GM23338 (cell line): ENCODE measurements around the gene LPIN1. TPM values are rescaled to one million over a fixed set of nuclear protein-coding genes. Genes with fewer than 3 reads are reported as not detected.

Experiments used
- ATAC-seq: fragments of 200-7000 bp; cut with Tn5 transposase; 3 replicates; pipeline ENCODE4 v1.9.1; 2020
- DNase-seq: peaks from one replicate; pipeline ENCODE4 v3.0.0-alpha.2; 2015; ENCODE audit warnings: low spot score
- H2AFZ ChIP-seq: fragments of 200-600 bp; sonication (generic); 2 replicates; pipeline ENCODE4 v1.8.0; 2016; ENCODE audit warnings: antibody characterized with exemption, mild to moderate bottlenecking, moderate library complexity
- H3F3A ChIP-seq: fragments of 200-600 bp; sonication (generic); replicated peaks from 2 replicates; pipeline ENCODE4 v1.8.0; 2017; ENCODE audit warnings: antibody characterized with exemption, mixed run types, low read depth
- H3K27ac ChIP-seq: fragments of 200-600 bp; sonication (generic); 2 replicates; pipeline ENCODE4 v1.6.1; 2016; ENCODE audit warnings: low read depth
- H3K27me3 ChIP-seq: fragments of 200-600 bp; sonication (generic); 2 replicates; pipeline ENCODE4 v1.8.0; 2016; ENCODE audit warnings: mild to moderate bottlenecking, mixed run types, moderate library complexity; ENCODE audit not compliant: insufficient read depth
- H3K36me3 ChIP-seq: fragments of 200-600 bp; sonication (generic); 2 replicates; pipeline ENCODE4 v1.8.0; 2016; ENCODE audit warnings: mild to moderate bottlenecking; ENCODE audit not compliant: insufficient read depth
- H3K4me1 ChIP-seq: fragments of 200-600 bp; sonication (generic); 2 replicates; pipeline ENCODE4 v1.8.0; 2016; ENCODE audit warnings: mild to moderate bottlenecking, moderate library complexity; ENCODE audit not compliant: insufficient read depth
- H3K4me2 ChIP-seq: fragments of 200-600 bp; sonication (generic); 2 replicates; pipeline ENCODE4 v1.7.1; 2017; ENCODE audit warnings: mixed run types
- H3K4me3 ChIP-seq: fragments of 200-600 bp; sonication (generic); 2 replicates; pipeline ENCODE4 v1.6.1; 2016; ENCODE audit warnings: mixed run types
- H3K79me2 ChIP-seq: fragments of 200-600 bp; sonication (generic); replicated peaks from 2 replicates; pipeline ENCODE4 v1.8.0; 2017; ENCODE audit warnings: mild to moderate bottlenecking; ENCODE audit not compliant: insufficient read depth
- H3K9me2 ChIP-seq: fragments of 200-600 bp; sonication (generic); 2 replicates; pipeline ENCODE4 v1.8.0; 2017; ENCODE audit not compliant: insufficient read depth
- H4K20me1 ChIP-seq: fragments of 200-600 bp; sonication (generic); replicated peaks from 2 replicates; pipeline ENCODE4 v1.8.0; 2017; ENCODE audit warnings: mild to moderate bottlenecking; ENCODE audit not compliant: insufficient read depth
- H3K27ac Mint-ChIP-seq: 2 replicates; pipeline ENCODE4 v1.8.0; 2020; ENCODE audit warnings: inconsistent platforms, mild to moderate bottlenecking, moderate library complexity, mixed read lengths
- H3K27me3 Mint-ChIP-seq: 3 replicates; pipeline ENCODE4 v1.8.0; 2022; ENCODE audit warnings: low read depth, mild to moderate bottlenecking, moderate library complexity, mixed read lengths, inconsistent platforms; ENCODE audit not compliant: insufficient read depth, poor library complexity
- H3K36me3 Mint-ChIP-seq: 3 replicates; pipeline ENCODE4 v1.8.0; 2021; ENCODE audit warnings: low read depth, mild to moderate bottlenecking, inconsistent platforms, moderate library complexity, mixed read lengths
- H3K4me1 Mint-ChIP-seq: 3 replicates; pipeline ENCODE4 v1.8.0; 2020; ENCODE audit warnings: mild to moderate bottlenecking, inconsistent platforms, mixed read lengths
- H3K4me3 Mint-ChIP-seq: 3 replicates; pipeline ENCODE4 v1.8.0; 2021; ENCODE audit warnings: moderate library complexity, mild to moderate bottlenecking, inconsistent platforms, mixed read lengths
- H3K9me3 Mint-ChIP-seq: 3 replicates; pipeline ENCODE4 v1.8.0; 2020; ENCODE audit warnings: moderate library complexity, mild to moderate bottlenecking, inconsistent platforms, mixed read lengths
- CREB1 ChIP-seq: fragments of 250-450 bp; sonication (Bioruptor Pico); IDR thresholded peaks from 2 replicates; pipeline ENCODE4 v1.5.0; 2020; ENCODE audit warnings: low read depth, mild to moderate bottlenecking, moderate library complexity
- EZH2 ChIP-seq: fragments of 200-600 bp; sonication (generic); IDR thresholded peaks from one replicate; pipeline ENCODE4 v1.8.0; 2017; ENCODE audit warnings: antibody characterized with exemption, mild to moderate bottlenecking, low read depth; ENCODE audit not compliant: unreplicated experiment
- JUNB ChIP-seq: IDR thresholded peaks from one replicate; pipeline ENCODE4 v1.6.1; 2016; ENCODE audit warnings: antibody characterized with exemption; ENCODE audit not compliant: unreplicated experiment
- POLR2AphosphoS5 ChIP-seq: IDR thresholded peaks from 2 replicates; pipeline ENCODE4 v1.6.1; 2016; ENCODE audit warnings: antibody characterized with exemption, low read depth
- STAT1 ChIP-seq: IDR thresholded peaks from one replicate; pipeline ENCODE4 v1.6.1; 2016; ENCODE audit warnings: antibody characterized with exemption; ENCODE audit not compliant: unreplicated experiment
- ZNF114 ChIP-seq: fragments of 250-450 bp; sonication (Bioruptor Pico); IDR thresholded peaks from 2 replicates; pipeline ENCODE4 v1.5.0; 2020; ENCODE audit warnings: mild to moderate bottlenecking, moderate library complexity
- ZNF331 ChIP-seq: fragments of 250-450 bp; sonication (Bioruptor Pico); IDR thresholded peaks from 2 replicates; pipeline ENCODE4 v1.5.0; 2020; ENCODE audit warnings: low read depth, mild to moderate bottlenecking, moderate library complexity
- polyA plus RNA-seq: library from polyadenylated mRNA; unstranded; fragments of >200 nt; fragmentation: Nextera tagmentation; extraction: Ambion mirVana; gene quantifications from 2 replicates; pipeline ENCODE4 v1.2.1, GENCODE V29; 2016
- total RNA-seq: library from RNA; depleted of rRNA; stranded (reverse); fragments of >200 nt; shearing (Covaris generic); gene quantifications from 2 replicates; pipeline ENCODE4 v1.2.3, GENCODE V29; 2014
- TF ChIP-seq, protein P1 (sequence below): fragments of 250-450 bp; sonication (Bioruptor Pico); IDR thresholded peaks from 2 replicates; pipeline ENCODE4 v1.5.0; 2020; ENCODE audit warnings: mild to moderate bottlenecking, moderate library complexity
- TF ChIP-seq, protein P2 (sequence below): IDR thresholded peaks from one replicate; pipeline ENCODE4 v1.6.1; 2018; ENCODE audit warnings: antibody characterized with exemption; ENCODE audit not compliant: unreplicated experiment
- TF ChIP-seq, protein P3 (sequence below): IDR thresholded peaks from 2 replicates; pipeline ENCODE4 v1.6.1; 2016; ENCODE audit warnings: antibody characterized with exemption
- TF ChIP-seq, protein P4 (sequence below), 2 experiments: fragments of 200-600 bp in 1 of 2; sonication (generic) in 1 of 2; conservative IDR thresholded peaks; 2 replicates each; pipeline versions ENCODE4 v1.5.1 to v1.6.1; 2016 to 2017; ENCODE audit warnings: antibody characterized with exemption in 2 of 2, low read depth in 2 of 2, mild to moderate bottlenecking in 2 of 2, moderate library complexity in 1 of 2

Gene LPIN1
- total and polyA plus RNA-seq, 2 experiments from 2014 or later = 4.4 to 9.5 TPM

DNA sequence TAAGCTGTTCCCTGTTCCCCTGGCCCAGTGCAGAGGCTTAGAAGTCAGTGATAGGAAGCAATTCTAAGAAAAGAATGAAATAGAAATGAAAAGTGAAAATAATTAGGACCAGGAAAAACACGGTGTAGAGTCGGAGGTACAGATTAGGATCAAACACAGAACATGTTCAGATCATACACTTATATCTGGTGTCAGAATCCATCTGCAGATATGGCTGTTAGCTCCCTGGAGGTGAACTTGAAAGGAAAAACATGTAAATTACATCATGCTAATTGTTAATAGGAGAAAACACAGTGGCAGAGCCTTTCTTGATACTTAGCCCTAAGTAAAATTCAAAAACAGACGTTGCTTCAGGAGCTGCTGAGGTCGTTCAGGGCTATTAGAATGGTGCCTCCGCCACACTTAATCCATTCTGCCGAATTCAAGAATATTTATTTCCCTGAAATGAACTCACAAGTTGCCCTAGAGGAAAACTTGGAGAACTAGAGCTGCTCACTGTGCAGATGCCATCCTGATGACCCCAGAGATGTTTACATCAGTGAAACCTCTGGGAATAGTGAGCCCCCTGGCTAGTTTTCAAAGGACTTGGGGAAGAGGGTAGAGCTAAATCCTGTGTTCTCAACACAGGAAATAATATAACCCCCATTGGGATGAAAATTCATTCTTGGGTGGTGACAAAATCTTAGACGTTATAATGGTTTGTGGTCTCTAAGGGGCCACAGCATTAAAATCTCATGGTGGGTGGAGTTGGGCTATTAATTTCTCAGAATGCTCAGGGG, 27.5 kb downstream of the LPIN1 start:
- TF ChIP-seq, protein P1, sequence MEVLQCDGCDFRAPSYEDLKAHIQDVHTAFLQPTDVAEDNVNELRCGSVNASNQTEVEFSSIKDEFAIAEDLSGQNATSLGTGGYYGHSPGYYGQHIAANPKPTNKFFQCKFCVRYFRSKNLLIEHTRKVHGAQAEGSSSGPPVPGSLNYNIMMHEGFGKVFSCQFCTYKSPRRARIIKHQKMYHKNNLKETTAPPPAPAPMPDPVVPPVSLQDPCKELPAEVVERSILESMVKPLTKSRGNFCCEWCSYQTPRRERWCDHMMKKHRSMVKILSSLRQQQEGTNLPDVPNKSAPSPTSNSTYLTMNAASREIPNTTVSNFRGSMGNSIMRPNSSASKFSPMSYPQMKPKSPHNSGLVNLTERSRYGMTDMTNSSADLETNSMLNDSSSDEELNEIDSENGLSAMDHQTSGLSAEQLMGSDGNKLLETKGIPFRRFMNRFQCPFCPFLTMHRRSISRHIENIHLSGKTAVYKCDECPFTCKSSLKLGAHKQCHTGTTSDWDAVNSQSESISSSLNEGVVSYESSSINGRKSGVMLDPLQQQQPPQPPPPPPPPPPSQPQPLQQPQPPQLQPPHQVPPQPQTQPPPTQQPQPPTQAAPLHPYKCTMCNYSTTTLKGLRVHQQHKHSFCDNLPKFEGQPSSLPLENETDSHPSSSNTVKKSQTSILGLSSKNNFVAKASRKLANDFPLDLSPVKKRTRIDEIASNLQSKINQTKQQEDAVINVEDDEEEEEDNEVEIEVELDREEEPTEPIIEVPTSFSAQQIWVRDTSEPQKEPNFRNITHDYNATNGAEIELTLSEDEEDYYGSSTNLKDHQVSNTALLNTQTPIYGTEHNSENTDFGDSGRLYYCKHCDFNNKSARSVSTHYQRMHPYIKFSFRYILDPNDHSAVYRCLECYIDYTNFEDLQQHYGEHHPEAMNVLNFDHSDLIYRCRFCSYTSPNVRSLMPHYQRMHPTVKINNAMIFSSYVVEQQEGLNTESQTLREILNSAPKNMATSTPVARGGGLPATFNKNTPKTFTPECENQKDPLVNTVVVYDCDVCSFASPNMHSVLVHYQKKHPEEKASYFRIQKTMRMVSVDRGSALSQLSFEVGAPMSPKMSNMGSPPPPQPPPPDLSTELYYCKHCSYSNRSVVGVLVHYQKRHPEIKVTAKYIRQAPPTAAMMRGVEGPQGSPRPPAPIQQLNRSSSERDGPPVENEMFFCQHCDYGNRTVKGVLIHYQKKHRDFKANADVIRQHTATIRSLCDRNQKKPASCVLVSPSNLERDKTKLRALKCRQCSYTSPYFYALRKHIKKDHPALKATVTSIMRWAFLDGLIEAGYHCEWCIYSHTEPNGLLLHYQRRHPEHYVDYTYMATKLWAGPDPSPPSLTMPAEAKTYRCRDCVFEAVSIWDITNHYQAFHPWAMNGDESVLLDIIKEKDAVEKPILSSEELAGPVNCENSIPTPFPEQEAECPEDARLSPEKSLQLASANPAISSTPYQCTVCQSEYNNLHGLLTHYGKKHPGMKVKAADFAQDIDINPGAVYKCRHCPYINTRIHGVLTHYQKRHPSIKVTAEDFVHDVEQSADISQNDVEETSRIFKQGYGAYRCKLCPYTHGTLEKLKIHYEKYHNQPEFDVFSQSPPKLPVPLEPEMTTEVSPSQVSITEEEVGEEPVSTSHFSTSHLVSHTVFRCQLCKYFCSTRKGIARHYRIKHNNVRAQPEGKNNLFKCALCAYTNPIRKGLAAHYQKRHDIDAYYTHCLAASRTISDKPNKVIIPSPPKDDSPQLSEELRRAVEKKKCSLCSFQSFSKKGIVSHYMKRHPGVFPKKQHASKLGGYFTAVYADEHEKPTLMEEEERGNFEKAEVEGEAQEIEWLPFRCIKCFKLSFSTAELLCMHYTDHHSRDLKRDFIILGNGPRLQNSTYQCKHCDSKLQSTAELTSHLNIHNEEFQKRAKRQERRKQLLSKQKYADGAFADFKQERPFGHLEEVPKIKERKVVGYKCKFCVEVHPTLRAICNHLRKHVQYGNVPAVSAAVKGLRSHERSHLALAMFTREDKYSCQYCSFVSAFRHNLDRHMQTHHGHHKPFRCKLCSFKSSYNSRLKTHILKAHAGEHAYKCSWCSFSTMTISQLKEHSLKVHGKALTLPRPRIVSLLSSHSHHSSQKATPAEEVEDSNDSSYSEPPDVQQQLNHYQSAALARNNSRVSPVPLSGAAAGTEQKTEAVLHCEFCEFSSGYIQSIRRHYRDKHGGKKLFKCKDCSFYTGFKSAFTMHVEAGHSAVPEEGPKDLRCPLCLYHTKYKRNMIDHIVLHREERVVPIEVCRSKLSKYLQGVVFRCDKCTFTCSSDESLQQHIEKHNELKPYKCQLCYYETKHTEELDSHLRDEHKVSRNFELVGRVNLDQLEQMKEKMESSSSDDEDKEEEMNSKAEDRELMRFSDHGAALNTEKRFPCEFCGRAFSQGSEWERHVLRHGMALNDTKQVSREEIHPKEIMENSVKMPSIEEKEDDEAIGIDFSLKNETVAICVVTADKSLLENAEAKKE (CRISPR knock-in tag) = no peak
- TF ChIP-seq, protein P2, sequence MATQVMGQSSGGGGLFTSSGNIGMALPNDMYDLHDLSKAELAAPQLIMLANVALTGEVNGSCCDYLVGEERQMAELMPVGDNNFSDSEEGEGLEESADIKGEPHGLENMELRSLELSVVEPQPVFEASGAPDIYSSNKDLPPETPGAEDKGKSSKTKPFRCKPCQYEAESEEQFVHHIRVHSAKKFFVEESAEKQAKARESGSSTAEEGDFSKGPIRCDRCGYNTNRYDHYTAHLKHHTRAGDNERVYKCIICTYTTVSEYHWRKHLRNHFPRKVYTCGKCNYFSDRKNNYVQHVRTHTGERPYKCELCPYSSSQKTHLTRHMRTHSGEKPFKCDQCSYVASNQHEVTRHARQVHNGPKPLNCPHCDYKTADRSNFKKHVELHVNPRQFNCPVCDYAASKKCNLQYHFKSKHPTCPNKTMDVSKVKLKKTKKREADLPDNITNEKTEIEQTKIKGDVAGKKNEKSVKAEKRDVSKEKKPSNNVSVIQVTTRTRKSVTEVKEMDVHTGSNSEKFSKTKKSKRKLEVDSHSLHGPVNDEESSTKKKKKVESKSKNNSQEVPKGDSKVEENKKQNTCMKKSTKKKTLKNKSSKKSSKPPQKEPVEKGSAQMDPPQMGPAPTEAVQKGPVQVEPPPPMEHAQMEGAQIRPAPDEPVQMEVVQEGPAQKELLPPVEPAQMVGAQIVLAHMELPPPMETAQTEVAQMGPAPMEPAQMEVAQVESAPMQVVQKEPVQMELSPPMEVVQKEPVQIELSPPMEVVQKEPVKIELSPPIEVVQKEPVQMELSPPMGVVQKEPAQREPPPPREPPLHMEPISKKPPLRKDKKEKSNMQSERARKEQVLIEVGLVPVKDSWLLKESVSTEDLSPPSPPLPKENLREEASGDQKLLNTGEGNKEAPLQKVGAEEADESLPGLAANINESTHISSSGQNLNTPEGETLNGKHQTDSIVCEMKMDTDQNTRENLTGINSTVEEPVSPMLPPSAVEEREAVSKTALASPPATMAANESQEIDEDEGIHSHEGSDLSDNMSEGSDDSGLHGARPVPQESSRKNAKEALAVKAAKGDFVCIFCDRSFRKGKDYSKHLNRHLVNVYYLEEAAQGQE = no peak
- no peak for TF ChIP-seq CREB1
- TF ChIP-seq STAT1 = no peak
- TF ChIP-seq, protein P3, sequence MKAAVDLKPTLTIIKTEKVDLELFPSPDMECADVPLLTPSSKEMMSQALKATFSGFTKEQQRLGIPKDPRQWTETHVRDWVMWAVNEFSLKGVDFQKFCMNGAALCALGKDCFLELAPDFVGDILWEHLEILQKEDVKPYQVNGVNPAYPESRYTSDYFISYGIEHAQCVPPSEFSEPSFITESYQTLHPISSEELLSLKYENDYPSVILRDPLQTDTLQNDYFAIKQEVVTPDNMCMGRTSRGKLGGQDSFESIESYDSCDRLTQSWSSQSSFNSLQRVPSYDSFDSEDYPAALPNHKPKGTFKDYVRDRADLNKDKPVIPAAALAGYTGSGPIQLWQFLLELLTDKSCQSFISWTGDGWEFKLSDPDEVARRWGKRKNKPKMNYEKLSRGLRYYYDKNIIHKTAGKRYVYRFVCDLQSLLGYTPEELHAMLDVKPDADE = no peak
- no peak for TF ChIP-seq POLR2AphosphoS5
- TF ChIP-seq ZNF331 (CRISPR knock-in tag) = no peak
- TF ChIP-seq, protein P4, sequence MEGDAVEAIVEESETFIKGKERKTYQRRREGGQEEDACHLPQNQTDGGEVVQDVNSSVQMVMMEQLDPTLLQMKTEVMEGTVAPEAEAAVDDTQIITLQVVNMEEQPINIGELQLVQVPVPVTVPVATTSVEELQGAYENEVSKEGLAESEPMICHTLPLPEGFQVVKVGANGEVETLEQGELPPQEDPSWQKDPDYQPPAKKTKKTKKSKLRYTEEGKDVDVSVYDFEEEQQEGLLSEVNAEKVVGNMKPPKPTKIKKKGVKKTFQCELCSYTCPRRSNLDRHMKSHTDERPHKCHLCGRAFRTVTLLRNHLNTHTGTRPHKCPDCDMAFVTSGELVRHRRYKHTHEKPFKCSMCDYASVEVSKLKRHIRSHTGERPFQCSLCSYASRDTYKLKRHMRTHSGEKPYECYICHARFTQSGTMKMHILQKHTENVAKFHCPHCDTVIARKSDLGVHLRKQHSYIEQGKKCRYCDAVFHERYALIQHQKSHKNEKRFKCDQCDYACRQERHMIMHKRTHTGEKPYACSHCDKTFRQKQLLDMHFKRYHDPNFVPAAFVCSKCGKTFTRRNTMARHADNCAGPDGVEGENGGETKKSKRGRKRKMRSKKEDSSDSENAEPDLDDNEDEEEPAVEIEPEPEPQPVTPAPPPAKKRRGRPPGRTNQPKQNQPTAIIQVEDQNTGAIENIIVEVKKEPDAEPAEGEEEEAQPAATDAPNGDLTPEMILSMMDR (conservative IDR thresholded peaks at IDR 0.05; ENCODE audit: low read depth in 2 of 2) = no peak
- no peak for TF ChIP-seq JUNB
- TF ChIP-seq EZH2 = no peak
- no peak for TF ChIP-seq ZNF114
- Mint-ChIP-seq H3K27ac (no peak overlapping the region), H3K36me3 (peaks cover 18% of the 10 kb centered on the region), H3K27me3 (peaks cover 2% of the 10 kb centered on the region), H3K4me1 (peaks cover 5% of the 10 kb centered on the region; the same call in 1 of the 3 replicates), H3K9me3 (no peaks in the 10 kb centered on the region), H3K4me3 (no peak overlapping the region)
- H3K4me1 ChIP-seq = peaks cover 10% of the 10 kb centered on the region; the same call in 1 of the 2 replicates
- 0 out of 2 replicates have a peak, but pooled peaks cover 4% of the 10 kb centered on the region for H3K9me2 ChIP-seq
- H3K4me2 ChIP-seq = no peak overlapping the region
- ATAC-seq = no peak
- no peaks in the 10 kb centered on the region for H3K27me3 ChIP-seq
- H3K4me3 ChIP-seq = no peak overlapping the region
- H3F3A ChIP-seq = no peaks in the 10 kb centered on the region
- H3K36me3 ChIP-seq = no peaks in the 10 kb centered on the region; the same call in 1 of the 2 replicates
- DNase-seq = no peak
- no peak overlapping the region for H3K27ac ChIP-seq
- no peaks in the 10 kb centered on the region for H3K79me2 ChIP-seq
- no peaks in the 10 kb centered on the region for H4K20me1 ChIP-seq
- H2AFZ ChIP-seq = no peak overlapping the region
